ENCODE measurements around the gene BPIFB3.

GRCh38 chr20:33054381-33054780 lies 678 bp downstream of the BPIFB3 start:
- TF ChIP-seq CTCF (IDR thresholded peaks at IDR 0.05; ENCODE audit: poor library complexity) (no peak), EZH2 (IDR thresholded peaks at IDR 0.05; ENCODE audit: borderline replicate concordance) (no peak), EZH2phosphoT487 (IDR thresholded peaks at IDR 0.05; ENCODE audit: low read depth, severe bottlenecking, unreplicated experiment) (no peak)
